ENCODE data around the gene C13orf46.

C13orf46 gene

GRCh38 chr13:113905942-113906341 is 67.9 kb downstream of the C13orf46 start:
- Histone ChIP-seq H3K36me3 (ENCODE audit: control insufficient read depth, insufficient read depth, low read length) (no peaks in the 10 kb centered on the region), H3K9me3 (ENCODE audit: control insufficient read depth, insufficient read depth, low read length) (no peaks in the 10 kb centered on the region), H3K4me3 (ENCODE audit: low read depth, low read length) (no peak overlapping the region), H3K27ac (ENCODE audit: low read depth, low read length) (no peak overlapping the region), H3K4me1 (ENCODE audit: control insufficient read depth, insufficient read depth, low read length) (peaks cover 11% of the 10 kb centered on the region; the same call in 1 of the 2 replicates), H3K9ac (ENCODE audit: low read depth, low read length) (no peak overlapping the region), H3K27me3 (ENCODE audit: control insufficient read depth, insufficient read depth, low read length) (no peaks in the 10 kb centered on the region)

- no peaks in the 10 kb centered on the region for H3K27me3 ChIP-seq (ENCODE audit: control insufficient read depth, insufficient read depth, low read length)
- H3K36me3 ChIP-seq (ENCODE audit: control insufficient read depth, insufficient read depth, low read length) = no peaks in the 10 kb centered on the region
- no peak overlapping the region for H3K27ac ChIP-seq (ENCODE audit: low read depth, low read length)
- no peak overlapping the region for H3K9ac ChIP-seq (ENCODE audit: low read depth, low read length)
- no peak overlapping the region for H3K4me3 ChIP-seq (ENCODE audit: low read depth, low read length)
- H3K4me1 ChIP-seq (ENCODE audit: control insufficient read depth, insufficient read depth, low read length) = peaks cover 11% of the 10 kb centered on the region; the same call in 1 of the 2 replicates
- no peaks in the 10 kb centered on the region for H3K9me3 ChIP-seq (ENCODE audit: control insufficient read depth, insufficient read depth, low read length)
Measured at GRCh38 chr13:113905018-113905417, 68.9 kb downstream of the C13orf46 start.

GRCh38 chr13:113904411-113904810 is 69.5 kb downstream of the C13orf46 start:
- Histone ChIP-seq H3K4me3 (ENCODE audit: low read depth, low read length) (no peak overlapping the region), H3K27ac (ENCODE audit: low read depth, low read length) (no peak overlapping the region), H3K27me3 (ENCODE audit: control insufficient read depth, insufficient read depth, low read length) (no peaks in the 10 kb centered on the region), H3K9ac (ENCODE audit: low read depth, low read length) (no peak overlapping the region), H3K36me3 (ENCODE audit: control insufficient read depth, insufficient read depth, low read length) (no peaks in the 10 kb centered on the region), H3K9me3 (ENCODE audit: control insufficient read depth, insufficient read depth, low read length) (no peaks in the 10 kb centered on the region), H3K4me1 (ENCODE audit: control insufficient read depth, insufficient read depth, low read length) (peaks cover 11% of the 10 kb centered on the region; the same call in 1 of the 2 replicates)

GRCh38 chr13:113903912-113904311 is 70.0 kb downstream of the C13orf46 start:
- Histone ChIP-seq H3K27me3 (ENCODE audit: control insufficient read depth, insufficient read depth, low read length) (no peaks in the 10 kb centered on the region), H3K27ac (ENCODE audit: low read depth, low read length) (no peak overlapping the region), H3K9me3 (ENCODE audit: control insufficient read depth, insufficient read depth, low read length) (no peaks in the 10 kb centered on the region), H3K4me3 (ENCODE audit: low read depth, low read length) (no peak overlapping the region), H3K9ac (ENCODE audit: low read depth, low read length) (no peak overlapping the region), H3K4me1 (ENCODE audit: control insufficient read depth, insufficient read depth, low read length) (peaks cover 11% of the 10 kb centered on the region; the same call in 1 of the 2 replicates), H3K36me3 (ENCODE audit: control insufficient read depth, insufficient read depth, low read length) (no peaks in the 10 kb centered on the region)

Measured in HUES48 (cell line).